Aorta (tissue), 5 donors: Measurements from ENCODE around the gene PLXNB2. TPM values are rescaled to one million over a fixed set of nuclear protein-coding genes. Genes with fewer than 3 reads are reported as not detected.

Source experiments
- ATAC-seq: fragments of 200-7000 bp; cut with Tn5 transposase; one replicate; pipeline ENCODE4 v1.9.1; 2022; ENCODE audit warnings: moderate library complexity; ENCODE audit not compliant: low FRiP score
- DNase-seq, 2 donors: peaks; one replicate each; pipeline ENCODE4 v3.0.0-alpha.2; 2020
- H3K27ac ChIP-seq, 2 donors: one replicate each; pipeline ENCODE4 v1.5.1; 2013; ENCODE audit warnings: low read length in 2 of 2, mild to moderate bottlenecking in 2 of 2, moderate library complexity in 2 of 2, control low read depth in 1 of 2, inconsistent platforms in 1 of 2, low read depth in 1 of 2
- H3K27me3 ChIP-seq, 2 donors: one replicate each; pipeline ENCODE4 v1.6.1; 2013; ENCODE audit warnings: control low read depth in 1 of 2, low read length in 1 of 2, mild to moderate bottlenecking in 1 of 2, moderate library complexity in 1 of 2; ENCODE audit not compliant: insufficient read depth in 2 of 2, control insufficient read depth in 1 of 2
- H3K36me3 ChIP-seq, 2 donors: one replicate each; pipeline ENCODE4 v1.6.1; 2013; ENCODE audit warnings: control low read depth in 1 of 2, low read length in 1 of 2, mild to moderate bottlenecking in 1 of 2; ENCODE audit not compliant: insufficient read depth in 2 of 2, control insufficient read depth in 1 of 2
- H3K4me1 ChIP-seq, 2 donors: one replicate each; pipeline ENCODE4 v1.6.1; 2013; ENCODE audit warnings: low read length in 2 of 2, control low read depth in 1 of 2, mild to moderate bottlenecking in 1 of 2, moderate library complexity in 1 of 2; ENCODE audit not compliant: insufficient read depth in 2 of 2, control insufficient read depth in 1 of 2
- H3K4me3 ChIP-seq, 2 donors: one replicate each; pipeline ENCODE4 v1.5.1; 2013; ENCODE audit warnings: low read length in 2 of 2, control low read depth in 1 of 2, mild to moderate bottlenecking in 1 of 2
- H3K9me3 ChIP-seq: one replicate; pipeline ENCODE4 v1.6.1; 2013; ENCODE audit warnings: mild to moderate bottlenecking, low read length; ENCODE audit not compliant: control insufficient read depth
- WGBS, 2 donors: extraction: QIAGEN DNeasy Blood & Tissue Kit; methylation state at CpG; one replicate each; pipeline ENCODE4 v1.1.7; 2013; 5-methylcytosine and 5-hydroxymethylcytosine counted together
- intact Hi-C, 2 donors: fragments of 100-400 bp; cut with DNase I; formaldehyde crosslinking; loops; one replicate each; pipeline versions ENCODE4 v1.14.2 to v1.15.0; 2022
- polyA plus RNA-seq, 2 donors: library from polyadenylated mRNA; stranded (reverse); fragments of 200-250 nt; gene quantifications; one replicate each; pipeline ENCODE4 v1.2.3, GENCODE V29; 2013
- total RNA-seq, 2 donors: library from RNA; stranded (reverse); fragmentation: NEBNext Ultra II Directional; extraction: Animal tissue kit (Norgen Biotek cat#: 25700); gene quantifications; one replicate each; pipeline ENCODE4 v1.2.1, GENCODE V29; 2021
- donor health status: healthy with polysubstance abuse.
- donor health status: Bipolar disorder and iron deficiency.
- donor health status: DM: no; HTN: no; CAD: no.
- donor health status: DM: no; HTN: no; CAD: no.
- donor health status: DM: yes; HTN: yes; CAD: no.

PLXNB2 gene
- total and polyA plus RNA-seq, 4 donors, result 46.0 to 214 (median 175) TPM

GRCh38 chr22:50303515-50303847, 4.0 kb downstream of the PLXNB2 start:
- no peak overlapping the region for H3K4me3 ChIP-seq
- H3K36me3 ChIP-seq, result no peaks in the 10 kb centered on the region
- WGBS, 2 donors, result 50 to 62% methylated on average over 6 to 7 of the region's 7 CpGs
- intact Hi-C loops, result no loop called here
- ATAC-seq (no peak), DNase-seq (peak in 1 of 2 donors; percentile 81)
- no peaks in the 10 kb centered on the region for H3K27me3 ChIP-seq
- no peaks in the 10 kb centered on the region for H3K9me3 ChIP-seq
- peaks cover 0 to 5% of the 10 kb centered on the region in 2 donors for H3K4me1 ChIP-seq
- peak overlapping the region; percentile 8 to 86 for H3K27ac ChIP-seq

- no peaks in the 10 kb centered on the region for H3K27me3 ChIP-seq
- ATAC-seq, result no peak
- no peaks in the 10 kb centered on the region for H3K36me3 ChIP-seq
- H3K4me3 ChIP-seq, result no peak overlapping the region
- DNase-seq, result no peak
- WGBS, 2 donors, result 51% methylated on average over 5 of the region's 5 CpGs
- intact Hi-C loops, result no loop called here
- H3K27ac ChIP-seq, result no peak overlapping the region
- H3K9me3 ChIP-seq, result no peaks in the 10 kb centered on the region
- H3K4me1 ChIP-seq, result peaks cover 0 to 5% of the 10 kb centered on the region in 2 donors
These were observed 4.9 kb downstream of the PLXNB2 start for GRCh38 chr22:50302564-50302963.

- WGBS, 2 donors, result 44 to 52% methylated on average over 9 of the region's 9 CpGs
- Histone ChIP-seq H3K36me3 (no peaks in the 10 kb centered on the region), H3K27ac (no peak overlapping the region), H3K4me1 (peaks cover 0 to 5% of the 10 kb centered on the region in 2 donors), H3K9me3 (no peaks in the 10 kb centered on the region), H3K4me3 (no peak overlapping the region), H3K27me3 (no peaks in the 10 kb centered on the region)
- intact Hi-C loops, result no loop called here
- ATAC-seq (no peak), DNase-seq (no peak)
These were observed 5.4 kb downstream of the PLXNB2 start for GRCh38 chr22:50302041-50302541.

GRCh38 chr22:50301581-50301991, 5.9 kb downstream of the PLXNB2 start:
- no peak overlapping the region for H3K4me3 ChIP-seq
- intact Hi-C loops, result no loop called here
- DNase-seq, result no peak
- no peaks in the 10 kb centered on the region for H3K27me3 ChIP-seq
- H3K36me3 ChIP-seq, result no peaks in the 10 kb centered on the region
- no peak for ATAC-seq
- H3K27ac ChIP-seq, result no peak overlapping the region
- 66 to 67% methylated on average over 17 of the region's 17 CpGs for WGBS, 2 donors
- H3K9me3 ChIP-seq, result no peaks in the 10 kb centered on the region
- H3K4me1 ChIP-seq, result peaks cover 0 to 5% of the 10 kb centered on the region in 2 donors

GRCh38 chr22:50300620-50301257, 6.7 kb downstream of the PLXNB2 start:
- ATAC-seq (no peak), DNase-seq (no peak)
- intact Hi-C loops, result no loop called here
- no peak overlapping the region for H3K27ac ChIP-seq
- WGBS, 2 donors, result 88 to 91% methylated on average over 13 to 14 of the region's 14 CpGs
- H3K4me1 ChIP-seq, result peaks cover 0 to 5% of the 10 kb centered on the region in 2 donors
- no peak overlapping the region for H3K4me3 ChIP-seq
- H3K9me3 ChIP-seq, result no peaks in the 10 kb centered on the region
- no peaks in the 10 kb centered on the region for H3K27me3 ChIP-seq
- no peaks in the 10 kb centered on the region for H3K36me3 ChIP-seq

GRCh38 chr22:50299785-50300619, 7.4 kb downstream of the PLXNB2 start:
- H3K27me3 ChIP-seq, result no peaks in the 10 kb centered on the region
- intact Hi-C loops, result no loop called here
- H3K4me1 ChIP-seq, result peaks cover 0 to 5% of the 10 kb centered on the region in 2 donors
- no peaks in the 10 kb centered on the region for H3K36me3 ChIP-seq
- DNase-seq (no peak), ATAC-seq (no peak)
- H3K4me3 ChIP-seq, result no peak overlapping the region
- WGBS, 2 donors, result 57 to 67% methylated on average over 75 to 93 of the region's 93 CpGs
- H3K9me3 ChIP-seq, result no peaks in the 10 kb centered on the region
- no peak overlapping the region for H3K27ac ChIP-seq

GRCh38 chr22:50298937-50299784, 8.3 kb downstream of the PLXNB2 start:
- WGBS, 2 donors, result 66 to 70% methylated on average over 38 to 59 of the region's 59 CpGs
- Histone ChIP-seq H3K9me3 (no peaks in the 10 kb centered on the region), H3K36me3 (no peaks in the 10 kb centered on the region), H3K27ac (no peak overlapping the region), H3K27me3 (no peaks in the 10 kb centered on the region), H3K4me3 (no peak overlapping the region), H3K4me1 (peaks cover 0 to 2% of the 10 kb centered on the region in 2 donors)
- no peak for DNase-seq
- intact Hi-C loops, result no loop called here
- ATAC-seq, result no peak

- ATAC-seq (no peak), DNase-seq (no peak)
- H3K4me1 ChIP-seq, result no peaks in the 10 kb centered on the region
- H3K9me3 ChIP-seq, result no peaks in the 10 kb centered on the region
- H3K27me3 ChIP-seq, result no peaks in the 10 kb centered on the region
- no peak overlapping the region for H3K4me3 ChIP-seq
- WGBS, 2 donors, result 78 to 80% methylated on average over 4 of the region's 4 CpGs
- intact Hi-C loops, result no loop called here
- H3K27ac ChIP-seq, result no peak overlapping the region
- no peaks in the 10 kb centered on the region for H3K36me3 ChIP-seq
These were observed 9.2 kb downstream of the PLXNB2 start for GRCh38 chr22:50298266-50298637.
